ENCODE results near the gene PTX3. TPM values are rescaled to one million over a fixed set of nuclear protein-coding genes. Genes with fewer than 3 reads are reported as not detected.

Gene PTX3
- total RNA-seq, 1 experiment from 2014 or later: 2.1 TPM

DNA sequence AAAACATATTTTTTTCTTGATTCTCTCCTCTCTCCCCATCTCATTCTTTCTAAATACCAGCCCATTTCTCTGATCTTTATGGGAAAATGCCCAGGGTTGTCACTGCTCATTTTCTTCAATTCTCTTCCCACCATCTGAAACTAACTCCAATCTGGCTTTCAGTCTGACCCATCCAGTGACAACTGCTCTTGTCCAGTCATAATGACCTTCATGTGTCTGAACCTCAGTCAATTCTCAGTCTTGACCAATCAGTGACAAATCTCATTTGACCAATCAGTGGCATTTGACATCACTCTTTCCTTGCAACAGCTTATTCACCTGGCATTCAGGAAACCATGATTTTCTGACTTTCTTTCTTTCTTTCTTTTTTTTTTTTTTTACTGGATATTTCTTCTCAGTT lies 51.5 kb downstream of the PTX3 start:
- H3K27me3 ChIP-seq (ENCODE audit: control insufficient read depth, insufficient read depth, low read length): no peaks in the 10 kb centered on the region; the same call in 1 of the 2 replicates
- TF ChIP-seq TCF7L2 (IDR thresholded peaks at IDR 0.05; ENCODE audit: low read depth, low read length) (no peak), POLR2AphosphoS5 (IDR thresholded peaks at IDR 0.05; ENCODE audit: low read depth, low read length) (no peak)
- intact Hi-C loops (cut with micrococcal nuclease; ENCODE audit: unreplicated experiment) (no loop called here), in situ Hi-C loops (cut with HindIII; ENCODE audit: low pct_unique_long_range_greater_than_20kb, low sequenced_read_pairs) (no loop called here)
- no peaks in the 10 kb centered on the region for H3K4me1 ChIP-seq (ENCODE audit: control insufficient read depth, insufficient read depth, low read length)
- H3K36me3 ChIP-seq (ENCODE audit: control insufficient read depth, insufficient read depth, low read length): no peaks in the 10 kb centered on the region
- no peak overlapping the region for H3K4me3 ChIP-seq (ENCODE audit: low read depth in 2 of 2, low read length in 2 of 2)
- ATAC-seq (no peak), DNase-seq (ENCODE audit: low read depth, low spot score) (no peak)
- no peak overlapping the region for H3K27ac ChIP-seq (ENCODE audit: low read length)
- no TSS peak for BruUV-seq (replicated peaks)
- POLR2A ChIA-PET: interaction anchor here (0.6 kb wide), 1 partner anchor 25 kb away, joined by 12 read pairs; no protein-coding TSS in a partner anchor
- H3K9me3 ChIP-seq (ENCODE audit: control insufficient read depth, insufficient read depth, low read depth, low read length): no peaks in the 10 kb centered on the region
- CTCF ChIA-PET: no interaction called here

DNA sequence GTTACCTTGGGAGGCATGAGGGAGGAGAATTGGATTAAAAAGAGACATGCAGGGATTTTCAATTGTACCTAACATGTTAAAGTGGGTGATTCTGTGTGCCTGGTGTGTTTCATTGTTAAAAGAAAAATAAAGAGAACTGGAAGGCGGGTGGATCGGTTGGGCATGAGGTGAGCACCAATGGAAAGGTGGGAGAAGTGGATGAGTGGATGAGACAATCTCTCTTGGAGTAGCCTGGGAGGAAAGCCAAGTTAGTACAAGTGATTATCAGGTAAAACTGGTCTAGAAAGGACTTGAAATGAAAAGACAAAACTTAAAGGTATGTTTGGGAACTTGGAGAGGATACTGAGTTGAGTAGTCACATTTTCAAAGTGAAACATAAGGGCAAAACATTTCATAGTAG lies 54.5 kb downstream of the PTX3 start:
- H3K27ac ChIP-seq (ENCODE audit: low read length): no peak overlapping the region
- DNase-seq (ENCODE audit: low read depth, low spot score) (no peak), ATAC-seq (no peak)
- H3K4me3 ChIP-seq (ENCODE audit: low read depth in 2 of 2, low read length in 2 of 2): no peak overlapping the region
- no peaks in the 10 kb centered on the region for H3K36me3 ChIP-seq (ENCODE audit: control insufficient read depth, insufficient read depth, low read length)
- POLR2A ChIA-PET: no interaction called here
- no TSS peak for BruUV-seq (replicated peaks)
- no peaks in the 10 kb centered on the region for H3K4me1 ChIP-seq (ENCODE audit: control insufficient read depth, insufficient read depth, low read length)
- intact Hi-C loops (cut with micrococcal nuclease; ENCODE audit: unreplicated experiment) (no loop called here), in situ Hi-C loops (cut with HindIII; ENCODE audit: low pct_unique_long_range_greater_than_20kb, low sequenced_read_pairs) (no loop called here)
- H3K9me3 ChIP-seq (ENCODE audit: control insufficient read depth, insufficient read depth, low read depth, low read length): no peaks in the 10 kb centered on the region
- CTCF ChIA-PET: no interaction called here
- no peak for TF ChIP-seq SIN3A (IDR thresholded peaks at IDR 0.05; ENCODE audit: borderline replicate concordance, insufficient read depth, low read depth, low read length)
- H3K27me3 ChIP-seq (ENCODE audit: control insufficient read depth, insufficient read depth, low read length): no peaks in the 10 kb centered on the region; the same call in 1 of the 2 replicates

Other genes starting within 250 kb of the PTX3 start
- gene VEPH1, start 66.6 kb downstream of the PTX3 start, total RNA-seq (2021; ENCODE audit: unreplicated experiment): 0.51 TPM

Measured in Panc1 (cell line).